NCI-H345 treated with DMSO at 0.1 percent for 48 hours (cell line): ENCODE results near the gene CASZ1.

Experiments
- DNase-seq: peaks from one replicate; lab custom pipeline; 2025; ENCODE audit not compliant: unreplicated experiment; lab: John Stamatoyannopoulos, UW

The CASZ1 gene

DNA sequence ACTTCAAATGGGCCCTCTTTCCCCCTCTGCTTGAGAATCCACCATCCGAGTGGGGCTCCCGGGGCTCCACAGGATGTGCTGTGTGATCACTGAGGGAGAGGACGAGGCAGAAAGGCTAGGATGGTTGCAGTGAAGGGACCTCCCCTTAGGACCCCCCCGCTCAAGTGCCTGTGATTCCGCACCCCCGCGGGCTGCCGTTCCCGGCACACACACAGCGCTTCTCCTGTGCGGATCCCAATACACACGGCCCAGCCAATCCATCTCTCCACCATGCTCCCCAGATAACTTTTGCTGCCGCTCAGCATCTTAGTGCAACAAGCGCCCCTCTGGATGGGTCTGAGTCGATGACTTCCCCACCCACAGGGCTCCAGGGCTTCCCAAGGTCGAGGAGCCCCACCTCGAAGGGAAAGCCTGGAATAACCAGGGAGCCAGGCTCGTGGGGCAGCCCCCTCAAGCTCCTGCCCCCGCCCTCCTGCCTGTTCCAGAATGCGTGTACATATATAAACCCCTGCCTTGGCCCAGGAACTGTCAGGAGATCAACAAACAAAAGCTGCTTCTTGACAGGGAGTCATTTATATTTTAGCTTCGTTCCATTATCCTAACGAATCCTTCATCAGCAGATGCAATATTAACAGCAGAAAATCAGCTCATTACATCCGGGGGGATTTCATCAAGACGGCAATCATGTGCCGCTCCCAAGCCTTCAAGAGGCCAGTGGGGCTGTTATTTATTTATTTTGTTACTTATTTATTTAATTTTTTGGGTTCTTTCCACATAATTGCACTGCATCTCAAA is 83.7 kb downstream of the CASZ1 start:
- DNase-seq = no peak

DNA sequence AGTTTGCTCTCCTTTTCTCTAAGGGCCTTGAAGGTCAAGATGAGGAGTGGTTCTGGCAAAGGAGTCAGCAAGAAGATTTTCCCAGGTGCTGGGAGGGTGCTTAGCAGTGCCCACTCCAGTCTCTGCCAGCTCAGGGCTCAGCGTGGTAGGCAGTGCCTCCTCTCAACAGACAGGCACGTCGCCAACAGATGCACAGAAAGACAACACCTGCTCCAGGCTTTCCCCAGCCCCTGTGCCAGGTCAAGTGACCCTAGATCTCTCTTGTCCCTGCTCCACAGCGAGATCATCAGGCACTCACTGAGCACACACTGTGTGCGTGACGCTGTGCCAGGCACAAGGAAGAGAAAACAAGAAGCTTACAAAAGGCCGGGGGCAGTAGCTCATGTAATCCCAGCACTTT is 86.0 kb downstream of the CASZ1 start:
- peak; percentile 5 for DNase-seq

DNA sequence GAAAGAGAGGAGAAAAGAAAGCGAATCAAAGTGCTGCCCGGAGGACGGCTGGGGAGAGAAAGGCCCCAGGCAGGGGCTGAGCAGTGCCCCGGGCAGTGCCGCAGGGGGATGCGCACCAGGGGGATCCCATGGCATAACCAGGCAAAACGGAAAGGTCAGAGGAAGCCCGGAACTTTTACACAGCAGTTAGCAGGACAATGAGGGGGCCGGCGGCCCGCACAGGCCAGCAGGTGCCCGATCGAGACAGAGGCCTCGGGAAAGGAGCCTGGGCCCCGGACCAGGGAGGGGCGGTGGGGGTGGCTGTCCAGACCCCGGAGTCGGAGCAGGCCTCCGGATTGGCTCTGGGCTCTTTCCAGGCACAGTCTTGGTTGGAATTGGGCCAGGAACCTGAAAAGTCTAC is 86.8 kb downstream of the CASZ1 start:
- no peak for DNase-seq

DNA sequence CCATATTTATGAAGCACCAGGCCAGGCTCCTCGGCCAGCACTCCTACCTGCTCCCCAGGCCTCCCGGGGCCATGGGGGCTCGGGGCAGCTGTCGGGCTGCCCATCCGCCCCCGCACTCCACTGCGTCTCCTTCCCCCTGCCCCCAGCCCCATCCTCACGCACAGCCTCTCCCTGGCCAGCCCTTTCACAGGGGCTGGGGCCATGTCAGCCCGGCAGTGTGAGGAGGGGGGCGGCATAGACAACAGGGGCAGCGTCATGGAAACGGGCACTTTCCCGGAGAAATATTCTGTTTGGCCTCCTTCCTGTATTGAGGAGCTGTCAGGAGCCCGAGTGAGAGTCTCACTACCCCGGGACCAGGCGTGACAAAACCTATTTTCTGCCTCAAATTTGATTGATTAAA is 87.3 kb downstream of the CASZ1 start:
- DNase-seq = no peak

DNA sequence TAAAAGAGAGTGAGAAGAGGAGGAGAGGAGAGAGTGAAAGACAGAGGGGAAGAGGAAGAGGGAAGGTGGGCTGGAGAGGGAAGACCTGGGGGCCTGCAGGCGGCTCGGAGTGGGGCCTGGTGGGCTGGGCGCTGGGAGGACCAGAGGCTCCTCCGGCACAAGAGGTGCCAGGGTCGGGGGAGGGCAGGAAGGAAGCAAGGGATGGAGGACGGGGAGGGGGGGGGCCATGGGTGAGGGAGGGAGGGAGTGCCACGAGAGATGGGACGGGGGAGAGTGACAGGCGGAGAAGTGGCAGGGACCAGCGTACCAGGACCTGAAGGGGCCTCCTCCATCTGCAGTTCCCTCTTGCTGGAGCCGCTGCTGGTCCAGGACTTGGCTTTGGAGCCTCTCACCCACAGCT is 87.7 kb downstream of the CASZ1 start:
- DNase-seq = no peak

DNA sequence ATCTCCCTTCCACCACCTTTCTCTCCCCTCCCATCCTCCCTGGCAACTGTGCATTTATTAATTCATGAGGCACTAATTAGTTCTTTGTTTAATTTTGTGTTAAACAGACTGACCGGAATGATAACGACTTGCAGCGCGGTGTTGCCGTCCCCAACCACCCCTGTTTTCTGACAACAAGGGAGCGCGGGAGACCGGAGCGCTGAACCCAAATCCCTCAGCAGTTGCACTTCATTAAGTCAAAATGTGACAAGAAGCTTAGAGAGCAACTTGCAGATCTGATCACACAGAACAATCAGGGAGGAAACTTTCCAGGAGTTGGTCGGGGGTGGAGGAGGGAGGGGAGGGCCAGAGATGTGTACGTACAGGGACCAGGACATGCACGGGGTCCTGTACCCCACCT is 89.2 kb downstream of the CASZ1 start:
- no peak for DNase-seq

DNA sequence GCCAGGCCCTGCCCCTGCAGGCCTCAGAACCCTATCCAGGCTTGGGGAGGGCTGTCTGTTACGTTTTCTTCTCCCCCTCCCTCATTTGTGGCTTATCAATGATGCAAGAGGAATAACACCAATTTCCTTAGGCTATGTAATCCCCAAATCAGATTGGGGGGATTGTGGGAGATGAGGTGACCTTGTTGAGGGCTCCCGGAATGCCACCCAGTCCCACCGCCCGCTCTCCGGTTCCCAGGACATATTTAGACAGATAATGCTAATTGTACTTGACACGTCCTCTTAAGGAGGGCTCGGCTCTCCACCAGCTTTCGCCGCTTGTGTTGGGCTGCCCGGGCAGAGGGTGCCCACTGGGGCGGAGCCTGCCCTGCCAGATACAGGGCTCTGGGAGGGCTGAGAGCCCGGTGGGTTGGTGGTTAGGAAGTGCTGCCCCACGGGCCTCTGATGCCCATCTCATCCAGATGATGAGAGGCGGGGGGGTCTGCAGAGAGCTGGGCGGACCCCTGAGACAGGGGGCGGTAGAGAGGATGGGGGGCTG is 90.0 kb downstream of the CASZ1 start:
- DNase-seq = no peak

DNA sequence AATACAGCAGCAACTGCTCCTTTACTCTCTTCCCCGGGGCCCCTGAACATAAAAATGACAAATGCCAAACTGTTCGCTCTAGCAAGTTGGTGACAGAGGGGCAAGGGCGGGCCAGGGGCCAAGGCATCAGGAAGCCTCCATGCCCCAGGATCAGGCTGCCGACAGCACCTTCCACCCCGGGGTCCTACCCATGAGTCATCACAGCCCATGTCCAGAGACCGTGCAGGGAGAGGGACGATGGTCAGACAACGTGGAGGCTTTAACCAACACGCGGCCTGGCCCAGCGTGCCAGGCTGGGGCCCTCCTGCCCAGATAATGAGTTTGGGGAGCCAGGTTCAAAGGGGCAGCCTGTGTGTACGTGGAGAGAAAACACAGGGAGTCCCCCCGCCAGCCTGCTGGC is 90.5 kb downstream of the CASZ1 start:
- no peak for DNase-seq

DNA sequence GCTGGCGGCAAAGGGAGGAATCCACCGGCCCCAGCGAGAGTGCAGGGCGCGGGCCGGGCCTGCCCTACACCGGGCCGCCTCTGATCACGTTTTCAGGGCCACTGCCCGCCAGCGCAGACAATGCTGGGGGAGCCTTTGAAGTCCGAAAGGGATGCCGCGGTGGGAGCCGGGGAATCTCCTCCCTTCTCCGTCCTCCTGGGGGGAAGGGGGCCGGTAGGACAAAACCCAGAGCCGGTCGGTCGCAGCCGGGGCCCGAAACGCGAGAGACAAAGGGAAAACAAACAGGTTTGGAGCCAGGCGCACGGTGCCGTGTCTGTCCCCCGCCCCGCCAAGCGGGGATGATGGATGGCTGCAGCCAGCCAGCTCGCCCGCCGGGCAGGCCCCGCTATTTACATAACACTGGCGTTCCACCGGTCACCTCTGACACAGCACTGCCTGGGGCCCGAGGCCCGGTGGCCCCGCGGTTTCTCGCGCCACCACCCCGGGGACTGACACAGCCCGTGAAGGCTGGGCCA is 92.0 kb downstream of the CASZ1 start:
- DNase-seq = no peak

DNA sequence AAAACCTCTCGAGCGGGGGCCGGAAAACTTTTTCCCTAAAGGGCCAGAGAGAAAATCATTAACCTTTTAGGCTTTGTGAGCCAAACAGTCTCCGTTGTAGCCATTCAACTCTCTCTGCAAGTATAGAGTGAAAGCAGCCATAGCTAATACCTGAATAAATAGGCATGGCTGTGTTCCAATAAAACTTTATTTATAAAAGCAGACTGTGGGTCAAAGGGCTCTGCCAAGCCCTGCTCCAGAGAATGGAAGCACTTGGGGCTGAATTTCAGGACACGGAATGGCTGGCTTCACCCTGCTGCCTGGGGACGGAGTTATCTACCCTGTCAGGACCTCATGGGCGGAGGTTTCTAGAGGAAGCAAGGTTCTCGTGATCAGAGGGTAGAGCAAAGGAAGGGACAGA is 92.7 kb downstream of the CASZ1 start:
- DNase-seq = no peak

DNA sequence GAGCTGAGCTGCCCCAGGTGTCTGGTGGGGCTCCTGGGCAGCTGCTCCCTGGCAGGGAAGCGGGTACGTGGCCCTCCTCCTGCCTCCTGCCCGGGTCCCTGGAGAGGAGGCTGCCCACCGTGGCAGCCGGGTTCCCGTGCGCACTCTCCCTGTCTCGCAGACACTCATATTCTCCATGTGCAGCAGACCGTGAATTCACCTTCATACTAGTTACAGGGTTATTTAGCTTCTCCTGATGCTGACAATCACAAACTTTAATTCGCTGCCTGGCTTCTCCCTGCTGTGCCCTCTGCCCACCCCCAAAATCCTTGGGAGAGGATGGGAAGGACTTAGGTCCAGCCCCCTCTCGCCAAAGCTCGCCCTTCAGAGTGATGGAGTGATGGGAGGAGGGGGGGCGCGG is 95.3 kb downstream of the CASZ1 start:
- DNase-seq = peak; percentile 29

DNA sequence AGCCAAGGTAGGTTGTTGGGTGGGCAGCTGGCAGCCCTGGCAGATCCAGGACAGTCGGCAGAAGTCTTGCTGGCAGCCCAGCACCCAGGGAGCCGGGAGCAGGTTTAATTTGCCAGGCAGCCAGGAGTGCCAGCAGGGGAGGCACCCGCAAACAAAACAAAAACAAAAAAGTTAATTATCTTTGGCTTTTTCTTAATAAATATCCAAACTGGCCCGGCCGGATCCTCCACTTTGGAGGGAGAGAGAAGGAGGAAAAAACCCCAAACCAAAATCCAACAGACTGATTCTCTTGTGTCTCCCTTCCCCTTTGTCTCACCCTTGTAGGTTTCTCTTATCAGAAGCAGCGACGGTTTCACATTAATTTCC is 97.0 kb downstream of the CASZ1 start:
- no peak for DNase-seq

DNA sequence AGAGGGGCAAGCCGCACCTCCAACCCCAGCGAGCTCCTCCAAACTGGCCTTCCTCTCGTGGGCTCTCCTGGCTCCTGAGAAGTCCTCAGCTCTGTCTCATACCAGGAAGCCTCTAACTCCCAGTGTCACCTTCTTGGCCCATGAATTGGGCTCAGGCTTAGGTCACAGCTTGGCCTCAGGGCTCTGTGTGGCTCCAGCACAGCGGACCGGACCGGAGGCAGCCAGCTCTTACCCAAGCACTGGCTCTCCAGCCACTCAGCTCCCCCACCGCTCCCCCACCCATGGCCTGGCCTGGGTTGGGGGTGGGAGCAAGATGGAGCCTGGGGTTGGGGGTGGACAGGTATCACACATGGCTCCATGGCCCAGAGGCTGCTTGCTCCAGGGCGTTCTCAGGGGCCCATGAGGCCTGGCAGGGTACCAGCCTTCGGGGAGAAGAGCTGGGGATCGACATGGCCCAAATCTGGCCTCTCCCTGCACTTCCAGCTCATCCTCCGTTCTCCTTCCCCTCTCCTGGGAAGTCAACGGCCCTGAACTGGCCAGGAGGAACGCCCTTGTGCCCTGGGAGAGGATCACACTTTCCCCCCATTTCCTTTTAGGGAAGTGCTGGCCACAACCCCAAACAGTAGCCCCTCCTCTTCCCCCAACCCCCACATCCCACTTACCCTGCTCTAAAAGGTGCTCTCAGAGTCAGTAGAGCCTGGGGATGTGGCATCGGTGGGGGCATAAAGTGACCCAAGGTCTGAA is 97.5 kb downstream of the CASZ1 start:
- no peak for DNase-seq

DNA sequence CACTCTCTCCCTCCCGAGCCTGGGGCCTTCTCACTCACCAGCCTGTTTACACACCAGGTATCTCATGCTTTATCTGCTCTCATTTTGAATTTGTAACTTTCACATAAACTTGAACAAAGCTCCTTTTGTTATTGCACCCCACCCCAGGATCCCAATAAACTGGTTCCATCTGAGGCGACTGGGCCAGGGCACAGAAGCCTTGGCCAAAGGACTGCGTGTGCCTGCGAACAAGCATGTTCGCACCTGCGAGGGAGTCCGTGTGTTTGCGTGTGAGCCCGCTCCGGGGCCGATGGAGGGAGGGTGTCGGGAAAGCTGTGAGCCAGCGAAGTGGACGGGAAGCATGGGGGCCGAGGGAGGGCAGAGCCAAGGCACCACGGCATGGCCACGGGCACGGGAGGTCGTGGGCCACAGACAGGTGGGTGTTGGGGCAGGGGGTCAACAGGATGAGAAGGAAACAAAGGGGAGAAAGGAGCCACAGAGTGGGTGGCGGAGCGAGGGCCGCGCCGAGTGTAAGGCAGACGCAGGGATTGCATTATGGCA is 98.8 kb downstream of the CASZ1 start:
- no peak for DNase-seq

DNA sequence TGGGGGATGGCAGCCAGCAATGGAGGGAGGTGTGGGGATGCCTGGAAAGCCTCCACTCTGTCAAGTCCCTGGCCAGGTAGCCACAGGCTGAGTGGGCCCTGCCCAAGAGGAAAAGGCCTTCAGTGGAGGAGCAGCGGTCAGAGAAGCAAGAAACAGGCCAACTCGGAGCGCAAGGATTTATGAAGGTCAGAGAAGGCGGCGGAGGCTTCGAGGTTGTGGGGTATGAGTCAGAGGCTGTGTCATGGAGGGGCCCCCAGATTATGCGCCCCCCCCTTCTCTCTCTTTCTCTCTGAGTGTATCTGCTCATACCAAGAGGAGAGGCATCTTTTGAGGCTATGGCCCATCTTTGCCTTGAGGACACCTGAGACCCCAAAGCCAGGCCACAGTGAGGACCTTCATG is 99.5 kb downstream of the CASZ1 start:
- no peak for DNase-seq

DNA sequence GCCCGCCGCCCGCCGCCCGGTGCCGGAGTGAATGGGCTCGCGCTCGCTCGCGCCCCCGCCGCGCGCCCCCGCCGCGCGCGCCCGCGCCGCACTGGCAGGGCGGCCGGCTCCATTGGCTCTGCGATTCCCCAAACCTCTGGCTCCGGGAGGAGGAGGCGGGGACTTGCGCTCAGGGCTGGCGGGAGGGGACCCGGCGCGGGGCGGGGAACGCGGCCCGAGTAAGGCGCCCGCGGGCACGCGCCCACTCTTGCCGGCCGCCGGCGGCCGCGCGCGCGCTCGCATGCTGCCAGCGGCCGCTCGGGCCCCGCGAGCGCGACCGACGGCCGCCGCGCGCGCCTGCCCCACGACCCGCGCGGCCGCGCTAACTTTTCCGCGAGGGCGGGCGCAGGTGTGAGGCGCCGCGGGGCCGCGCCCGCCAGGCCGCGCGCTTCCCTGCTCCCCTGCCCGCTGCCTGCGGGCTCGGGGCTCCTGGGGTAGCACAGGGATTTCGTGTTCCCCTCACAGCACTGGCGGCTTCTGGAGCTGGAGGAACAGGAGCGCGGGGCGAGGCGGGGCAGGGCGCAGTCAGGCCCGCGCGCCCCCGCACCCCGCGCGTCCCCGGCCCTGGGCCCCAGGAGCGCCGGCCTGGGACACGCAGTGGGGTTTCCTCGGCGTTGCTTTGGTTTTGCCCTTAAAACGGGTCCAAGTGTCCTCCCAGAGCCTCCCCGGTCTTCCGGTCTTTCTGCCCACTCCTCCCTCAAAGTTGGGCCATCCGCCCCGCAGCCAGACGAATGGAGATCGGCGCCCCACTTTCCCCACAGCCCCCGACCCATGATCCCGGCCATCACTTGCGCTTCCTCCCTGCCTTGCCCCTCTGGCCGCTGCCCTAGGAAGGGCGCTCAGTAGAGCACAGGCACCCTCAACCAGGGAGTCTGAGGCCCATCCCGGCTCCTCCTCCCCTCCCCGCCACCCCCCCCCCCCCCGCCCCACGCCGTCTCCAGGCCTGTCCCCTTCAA is 101.5 kb downstream of the CASZ1 start:
- peak; percentile 74 for DNase-seq

DNA sequence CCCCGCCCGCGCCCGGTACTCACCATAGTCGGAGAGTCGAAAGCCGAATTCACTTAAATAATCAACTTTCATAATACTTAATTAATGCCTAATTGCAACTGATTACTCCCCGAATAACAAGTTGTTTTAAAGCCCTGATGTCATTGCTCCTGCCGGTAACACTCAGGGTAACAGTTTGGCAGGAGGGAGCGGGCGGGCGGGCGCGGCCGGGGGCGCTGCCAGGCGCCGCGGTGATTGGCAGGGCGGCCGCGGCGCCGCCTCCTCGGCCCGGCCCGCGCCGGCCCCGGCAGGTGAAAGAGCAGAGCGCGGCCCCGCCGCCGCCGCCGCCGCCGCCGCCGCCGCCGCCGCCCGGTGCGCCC is 102.2 kb downstream of the CASZ1 start:
- DNase-seq = peak; percentile 74

DNA sequence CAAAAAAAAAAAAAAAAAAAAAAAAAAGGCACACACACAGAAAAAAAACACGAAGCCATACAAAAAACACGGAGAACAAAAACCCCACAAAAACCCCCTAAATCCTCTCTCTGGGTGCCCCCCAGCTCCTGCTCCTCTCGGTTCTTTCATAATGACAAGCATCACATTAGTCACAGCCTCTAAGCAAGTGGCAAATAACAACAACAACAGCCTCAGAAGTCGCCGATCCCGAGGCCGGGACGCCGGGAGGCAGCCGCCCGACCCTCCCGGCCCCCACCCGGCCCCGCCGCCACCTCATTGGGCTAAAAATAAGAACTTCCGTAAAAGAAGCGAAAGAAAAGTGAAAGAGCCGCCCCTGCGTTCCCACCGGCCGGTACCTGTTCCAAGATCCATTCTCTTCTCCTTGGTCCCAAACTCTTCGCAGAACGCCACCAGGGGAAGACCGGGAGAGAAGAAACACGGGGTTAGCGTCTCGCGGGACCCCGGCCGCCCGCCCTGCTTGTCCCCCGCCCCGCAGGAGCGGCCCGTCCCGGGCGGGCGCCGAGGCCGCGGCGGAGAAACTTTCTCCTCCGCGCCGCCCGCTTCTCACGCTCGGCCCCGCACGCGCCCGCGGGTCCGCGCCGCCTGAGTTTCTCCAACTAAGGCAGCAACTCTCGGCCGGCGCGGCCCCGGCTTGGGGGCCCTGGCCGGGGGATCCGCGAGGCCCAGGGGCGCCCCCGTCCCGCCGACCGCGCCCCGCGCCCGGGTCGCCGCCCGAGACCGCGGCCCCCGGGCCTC is 102.8 kb downstream of the CASZ1 start:
- DNase-seq = no peak

DNA sequence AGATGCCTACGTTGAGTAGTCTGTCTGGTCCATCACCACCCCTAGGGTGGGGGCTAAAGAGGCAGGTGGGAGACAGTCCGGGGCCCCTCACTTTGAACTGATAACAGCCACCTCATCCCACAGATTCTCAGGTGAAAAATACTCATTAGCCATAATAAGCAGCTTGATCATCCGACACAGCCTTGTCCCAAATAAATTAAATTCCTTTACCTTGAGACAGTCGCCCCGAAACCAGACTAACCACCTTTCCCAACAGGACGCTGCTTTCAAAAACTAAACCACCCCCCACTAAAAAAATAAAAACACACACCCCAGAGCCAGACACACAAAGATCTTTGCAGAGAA is 103.3 kb downstream of the CASZ1 start:
- DNase-seq = no peak

DNA sequence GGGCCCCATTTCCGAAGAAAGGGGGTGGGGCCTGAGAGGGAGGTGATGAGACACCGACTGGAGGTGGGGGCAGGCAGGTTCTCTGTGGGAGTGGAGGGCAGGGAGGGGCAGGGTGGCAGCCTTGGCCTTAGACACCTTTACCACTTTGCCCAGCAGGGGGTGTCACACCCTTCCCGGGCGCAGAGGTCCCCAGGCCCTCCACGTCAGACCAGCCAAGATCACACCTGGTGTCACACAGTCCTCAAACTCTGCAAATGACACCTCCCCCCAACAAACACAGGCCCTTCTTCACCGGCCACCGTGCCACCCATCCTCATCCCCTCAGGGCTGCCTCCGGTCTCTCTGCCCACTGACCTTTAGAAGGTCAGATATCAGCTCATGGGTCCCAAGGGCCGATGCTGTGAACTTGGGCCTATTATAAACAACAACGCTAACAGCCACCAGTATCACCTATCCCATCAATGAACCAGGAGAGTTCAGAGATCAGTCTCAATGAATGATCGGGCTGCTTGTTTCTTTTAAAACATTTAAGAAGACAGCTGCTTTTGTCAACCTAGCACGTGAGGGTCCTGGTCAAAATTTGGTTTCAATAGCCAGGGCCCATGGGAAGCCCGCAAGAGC is 103.9 kb downstream of the CASZ1 start:
- DNase-seq = no peak
